ENCODE results near the gene KRT7.
"Not testable (repeated sequence)": the region's sequence is repeated elsewhere in the genome, so short reads cannot be mapped to it uniquely, and the experiment has no call there.

The KRT7 gene

GRCh38 chr12:52235001-52235764 is 2.1 kb downstream of the KRT7 start:
- no peak overlapping the region for H3K4me3 ChIP-seq (replicated peaks; ENCODE audit: low read depth, low read length)
- DNase-seq (ENCODE audit: low read depth): peak; percentile 56
- TF ChIP-seq CTCF (IDR thresholded peaks at IDR 0.05; ENCODE audit: low read length, missing control alignments): no peak

GRCh38 chr12:52235822-52236361 is 2.8 kb downstream of the KRT7 start:
- no peak for TF ChIP-seq CTCF (IDR thresholded peaks at IDR 0.05; ENCODE audit: low read length, missing control alignments)
- no peak overlapping the region for H3K4me3 ChIP-seq (replicated peaks; ENCODE audit: low read depth, low read length)
- DNase-seq (ENCODE audit: low read depth): no peak

- TF ChIP-seq CTCF (IDR thresholded peaks at IDR 0.05; ENCODE audit: low read length, missing control alignments): no peak
Measured at GRCh38 chr12:52236386-52237050, 3.5 kb downstream of the KRT7 start.

GRCh38 chr12:52238207-52238840 is 5.3 kb downstream of the KRT7 start:
- no peak for DNase-seq (ENCODE audit: low read depth)
- TF ChIP-seq CTCF (IDR thresholded peaks at IDR 0.05; ENCODE audit: low read length, missing control alignments): no peak
- no peak overlapping the region for H3K4me3 ChIP-seq (replicated peaks; ENCODE audit: low read depth, low read length)

More at GRCh38 chr12:52236386-52237050, 3.5 kb downstream of the KRT7 start:
- no peak overlapping the region for H3K4me3 ChIP-seq (replicated peaks; ENCODE audit: low read depth, low read length)
- no peak for DNase-seq (ENCODE audit: low read depth)

GRCh38 chr12:52238916-52239646 is 6.0 kb downstream of the KRT7 start:
- TF ChIP-seq CTCF (IDR thresholded peaks at IDR 0.05; ENCODE audit: low read length, missing control alignments): no peak
- no peak for DNase-seq (ENCODE audit: low read depth)
- H3K4me3 ChIP-seq (replicated peaks; ENCODE audit: low read depth, low read length): no peak overlapping the region

- no peak for TF ChIP-seq CTCF (IDR thresholded peaks at IDR 0.05; ENCODE audit: low read length, missing control alignments)
- DNase-seq (ENCODE audit: low read depth): no peak
- H3K4me3 ChIP-seq (replicated peaks; ENCODE audit: low read depth, low read length): no peak overlapping the region
Measured at GRCh38 chr12:52239767-52240166, 6.7 kb downstream of the KRT7 start.

GRCh38 chr12:52240247-52240646 is 7.2 kb downstream of the KRT7 start:
- DNase-seq (ENCODE audit: low read depth); H3K4me3 ChIP-seq (replicated peaks; ENCODE audit: low read depth, low read length): not testable (repeated sequence)
